NCI-H2171 treated with DMSO at 0.1 percent for 48 hours (cell line): ENCODE results near the gene SKIC2.

Experiments
- DNase-seq: peaks from one replicate; lab custom pipeline; 2025; lab: John Stamatoyannopoulos, UW

The SKIC2 gene

GRCh38 chr6:31945507-31946369, 13.2 kb upstream of the SKIC2 start, which contains the start of gene CFB:
TSS of gene CFB (plus strand) at chr6:31946095. CDS start at chr6:31946222, 127 bp downstream.
- DNase-seq = no peak

GRCh38 chr6:31946370-31946885, 12.5 kb upstream of the SKIC2 start:
- DNase-seq = no peak

- DNase-seq = no peak
These were observed 11.8 kb upstream of the SKIC2 start for GRCh38 chr6:31947070-31947675.

- DNase-seq = no peak
These were observed 11.1 kb upstream of the SKIC2 start for GRCh38 chr6:31947864-31948263.

- no peak for DNase-seq
These were observed 10.7 kb upstream of the SKIC2 start for GRCh38 chr6:31948306-31948705.

GRCh38 chr6:31948753-31949413, 10.1 kb upstream of the SKIC2 start:
- DNase-seq = no peak

- no peak for DNase-seq
These were observed 8.9 kb upstream of the SKIC2 start for GRCh38 chr6:31949926-31950548.

- peak; percentile 15 for DNase-seq
These were observed 6.7 kb upstream of the SKIC2 start for GRCh38 chr6:31952140-31952805.

- DNase-seq = no peak
These were observed 6.1 kb upstream of the SKIC2 start for GRCh38 chr6:31952890-31953289.

GRCh38 chr6:31954511-31954910, 4.5 kb upstream of the SKIC2 start:
- no peak for DNase-seq

- no peak for DNase-seq
These were observed 2.2 kb upstream of the SKIC2 start for GRCh38 chr6:31956796-31957195.

GRCh38 chr6:31958412-31958740, 599 bp upstream of the SKIC2 start:
- no peak for DNase-seq

GRCh38 chr6:31961616-31962015, 2.6 kb downstream of the SKIC2 start:
- no peak for DNase-seq

GRCh38 chr6:31963921-31964320, 4.9 kb downstream of the SKIC2 start:
- DNase-seq = no peak

GRCh38 chr6:31965700-31966099, 6.7 kb downstream of the SKIC2 start:
- DNase-seq = no peak

GRCh38 chr6:31966506-31966905, 7.5 kb downstream of the SKIC2 start:
- no peak for DNase-seq

GRCh38 chr6:31966997-31967925, 8.3 kb downstream of the SKIC2 start:
- no peak for DNase-seq

- DNase-seq = no peak
These were observed 8.9 kb downstream of the SKIC2 start for GRCh38 chr6:31967926-31968320.

GRCh38 chr6:31968326-31968725, 9.4 kb downstream of the SKIC2 start:
- no peak for DNase-seq

- DNase-seq = no peak
These were observed 10.1 kb downstream of the SKIC2 start for GRCh38 chr6:31968791-31969711.
